ENCODE measurements around the gene PSMD3. TPM values are rescaled to one million over a fixed set of nuclear protein-coding genes. Genes with fewer than 3 reads are reported as not detected.

Gene PSMD3
- total and polyA plus RNA-seq, 3 donors from 2014 or later, result 112 to 129 (median 128) TPM

DNA sequence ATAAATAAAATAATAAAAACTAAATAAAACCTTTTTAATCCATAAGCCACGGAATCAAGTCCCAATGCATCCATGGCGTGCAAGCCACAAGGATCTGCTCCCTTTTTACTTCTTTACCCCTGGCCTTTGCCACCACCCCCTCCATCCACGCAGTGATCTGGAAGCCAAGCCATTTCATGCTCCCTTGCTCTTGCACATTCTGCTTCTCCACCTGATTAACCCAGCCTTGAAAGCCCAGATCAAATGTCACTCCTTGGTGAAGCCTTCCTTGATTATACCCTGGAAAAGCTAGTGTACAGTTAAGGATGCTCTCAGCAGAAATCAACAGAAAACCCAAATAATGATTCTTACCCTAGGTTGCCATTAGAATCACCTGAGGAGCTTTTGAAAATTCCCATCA, 43.2 kb upstream of the PSMD3 start:
- Histone ChIP-seq H3K36me3 (ENCODE audit: low read depth, missing control alignments) (no peaks in the 10 kb centered on the region), H3K4me1 (no peaks in the 10 kb centered on the region), H3K9me3 (no peaks in the 10 kb centered on the region), H3K4me3 (no peak overlapping the region), H3K27ac (no peak overlapping the region), H3K27me3 (no peaks in the 10 kb centered on the region)
- no peak for TF ChIP-seq POLR2A (IDR thresholded peaks at IDR 0.05)
- TF ChIP-seq, protein P1, sequence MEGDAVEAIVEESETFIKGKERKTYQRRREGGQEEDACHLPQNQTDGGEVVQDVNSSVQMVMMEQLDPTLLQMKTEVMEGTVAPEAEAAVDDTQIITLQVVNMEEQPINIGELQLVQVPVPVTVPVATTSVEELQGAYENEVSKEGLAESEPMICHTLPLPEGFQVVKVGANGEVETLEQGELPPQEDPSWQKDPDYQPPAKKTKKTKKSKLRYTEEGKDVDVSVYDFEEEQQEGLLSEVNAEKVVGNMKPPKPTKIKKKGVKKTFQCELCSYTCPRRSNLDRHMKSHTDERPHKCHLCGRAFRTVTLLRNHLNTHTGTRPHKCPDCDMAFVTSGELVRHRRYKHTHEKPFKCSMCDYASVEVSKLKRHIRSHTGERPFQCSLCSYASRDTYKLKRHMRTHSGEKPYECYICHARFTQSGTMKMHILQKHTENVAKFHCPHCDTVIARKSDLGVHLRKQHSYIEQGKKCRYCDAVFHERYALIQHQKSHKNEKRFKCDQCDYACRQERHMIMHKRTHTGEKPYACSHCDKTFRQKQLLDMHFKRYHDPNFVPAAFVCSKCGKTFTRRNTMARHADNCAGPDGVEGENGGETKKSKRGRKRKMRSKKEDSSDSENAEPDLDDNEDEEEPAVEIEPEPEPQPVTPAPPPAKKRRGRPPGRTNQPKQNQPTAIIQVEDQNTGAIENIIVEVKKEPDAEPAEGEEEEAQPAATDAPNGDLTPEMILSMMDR (IDR thresholded peaks at IDR 0.05), result no peak
- 92 to 93% methylated on average over 3 of the region's 3 CpGs for WGBS, 2 donors
- intact Hi-C loops (cut with DNase I; ENCODE audit: low total_unique reads), result no loop called here
- no peak for DNase-seq

DNA sequence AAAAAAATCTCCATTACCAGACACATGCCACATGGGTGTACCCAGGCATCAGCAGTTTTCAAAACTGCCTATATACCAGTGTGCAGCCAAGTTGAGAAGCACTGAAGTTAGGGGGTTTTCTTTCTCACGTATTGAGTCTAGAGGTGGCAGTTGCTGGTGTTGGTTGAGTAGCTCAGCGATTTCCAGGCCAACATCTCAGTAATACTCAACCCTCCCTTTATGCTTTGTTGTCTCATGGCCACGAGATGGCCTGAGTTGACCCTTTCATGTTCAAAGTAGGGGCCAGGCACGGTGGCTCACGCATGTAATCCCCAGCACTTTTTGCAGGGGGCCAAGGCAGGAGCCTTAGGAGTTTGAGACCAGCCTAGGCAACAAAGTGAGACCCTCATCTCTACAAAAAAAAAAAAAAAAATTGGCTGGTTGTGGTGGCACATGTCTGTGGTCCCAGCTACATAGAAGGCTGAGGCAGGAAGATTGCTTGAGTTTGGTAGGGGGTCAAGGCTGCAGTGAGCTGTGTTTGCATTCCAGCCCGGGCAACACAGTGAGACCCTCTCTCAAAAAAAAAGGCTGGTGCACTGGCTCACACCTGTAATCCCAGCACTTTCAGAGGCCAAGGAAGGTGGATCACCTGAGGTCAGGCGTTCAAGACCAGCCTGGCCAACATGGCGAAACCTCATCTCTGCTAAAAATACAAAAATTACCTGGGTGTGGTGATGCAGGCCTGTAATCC, 42.3 kb upstream of the PSMD3 start:
- TF ChIP-seq, protein P1 (IDR thresholded peaks at IDR 0.05), result no peak
- TF ChIP-seq POLR2A (IDR thresholded peaks at IDR 0.05), result no peak
- 74 to 80% methylated on average over 8 of the region's 8 CpGs for WGBS, 2 donors
- no peak overlapping the region for H3K27ac ChIP-seq
- H3K27me3 ChIP-seq, result no peaks in the 10 kb centered on the region
- no peak overlapping the region for H3K4me3 ChIP-seq
- no peaks in the 10 kb centered on the region for H3K4me1 ChIP-seq
- H3K36me3 ChIP-seq (ENCODE audit: low read depth, missing control alignments), result no peaks in the 10 kb centered on the region
- no peak for DNase-seq
- intact Hi-C loops (cut with DNase I; ENCODE audit: low total_unique reads), result no loop called here
- no peaks in the 10 kb centered on the region for H3K9me3 ChIP-seq

DNA sequence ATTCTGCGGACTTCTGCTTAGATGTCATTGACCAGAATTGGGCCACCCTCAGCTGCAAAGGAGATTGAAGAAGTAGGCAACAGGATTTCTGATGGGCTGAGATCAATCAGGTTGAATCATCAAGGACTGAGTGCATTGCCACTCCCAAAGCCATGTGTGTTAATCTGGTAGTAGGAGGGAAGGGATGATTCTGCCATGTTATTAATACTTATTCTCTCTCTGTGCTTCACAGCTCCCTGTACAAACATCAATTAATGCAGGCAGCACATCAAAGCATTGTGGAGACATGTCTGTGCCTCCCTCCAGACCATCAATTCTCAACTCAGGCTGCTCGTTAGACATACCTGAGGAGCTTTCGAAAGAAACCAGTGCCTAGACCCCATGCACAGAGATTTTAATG, 41.5 kb upstream of the PSMD3 start:
- DNase-seq, result no peak
- WGBS, 2 donors, result 77 to 79% methylated on average over 3 of the region's 3 CpGs
- no peak for TF ChIP-seq POLR2A (IDR thresholded peaks at IDR 0.05)
- TF ChIP-seq, protein P1 (IDR thresholded peaks at IDR 0.05), result no peak
- intact Hi-C loops (cut with DNase I; ENCODE audit: low total_unique reads), result no loop called here
- Histone ChIP-seq H3K4me1 (no peaks in the 10 kb centered on the region), H3K36me3 (ENCODE audit: low read depth, missing control alignments) (no peaks in the 10 kb centered on the region), H3K27me3 (no peaks in the 10 kb centered on the region), H3K4me3 (no peak overlapping the region), H3K9me3 (no peaks in the 10 kb centered on the region), H3K27ac (no peak overlapping the region)

DNA sequence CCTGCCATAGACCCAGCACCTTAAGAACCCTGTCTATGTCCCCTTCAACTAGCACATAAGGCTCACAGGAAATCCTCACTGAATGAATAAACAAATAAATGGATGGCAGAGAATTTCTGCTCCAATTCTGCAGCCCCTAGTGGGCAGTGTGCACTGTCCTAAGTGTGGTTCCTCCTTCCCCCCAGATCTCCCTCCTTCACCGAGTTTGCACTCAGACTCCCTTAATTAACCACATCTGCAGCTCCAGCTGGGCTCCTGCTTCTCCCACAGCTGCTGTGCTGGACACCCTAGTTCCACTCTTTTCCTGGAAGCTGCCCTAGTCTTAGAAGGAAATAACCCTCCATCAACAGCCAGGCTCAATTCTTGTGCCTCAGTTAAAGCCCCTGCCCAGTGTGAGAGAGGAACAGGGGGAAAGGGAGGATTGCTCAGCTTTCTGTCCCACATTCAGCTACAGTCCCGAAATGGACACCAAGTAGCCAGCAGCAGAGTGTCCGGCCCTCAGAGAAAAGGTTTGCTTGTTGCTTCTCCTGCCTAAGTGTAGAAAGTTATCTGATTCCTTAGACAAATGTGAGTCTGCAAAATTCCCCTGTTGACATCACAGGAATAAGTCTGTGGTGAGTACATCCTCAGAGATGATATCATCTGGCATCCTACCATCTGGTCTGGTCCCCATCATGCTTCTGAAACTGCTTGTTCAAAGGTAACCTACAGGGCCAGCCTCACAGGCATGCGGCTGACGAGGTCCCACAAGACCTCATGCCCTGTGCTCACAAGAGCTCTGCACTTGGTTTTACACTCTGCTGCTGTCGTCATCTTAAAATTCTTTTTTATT, 40.8 kb upstream of the PSMD3 start:
- 45 to 51% methylated on average over 6 of the region's 6 CpGs for WGBS, 2 donors
- no peaks in the 10 kb centered on the region for H3K27me3 ChIP-seq
- H3K4me1 ChIP-seq, result no peaks in the 10 kb centered on the region
- TF ChIP-seq POLR2A (IDR thresholded peaks at IDR 0.05), result no peak
- TF ChIP-seq, protein P1 (IDR thresholded peaks at IDR 0.05), result peak in 1 of 3 experiments; percentile 32
- H3K27ac ChIP-seq, result no peak overlapping the region
- H3K9me3 ChIP-seq, result no peaks in the 10 kb centered on the region
- intact Hi-C loops (cut with DNase I; ENCODE audit: low total_unique reads), result no loop called here
- H3K4me3 ChIP-seq, result no peak overlapping the region
- no peaks in the 10 kb centered on the region for H3K36me3 ChIP-seq (ENCODE audit: low read depth, missing control alignments)
- DNase-seq, result peak; percentile 42
